Right forelimb (tissue), 1 donor: ENCODE data around the gene MDH1.

ENCODE experiments used
- DNase-seq: peaks from one replicate; pipeline ENCODE4 v3.0.0-alpha.2; 2018

Gene MDH1

GRCh38 chr2:63642946-63643345 is 54.2 kb downstream of the MDH1 start:
- no peak for DNase-seq

DNA sequence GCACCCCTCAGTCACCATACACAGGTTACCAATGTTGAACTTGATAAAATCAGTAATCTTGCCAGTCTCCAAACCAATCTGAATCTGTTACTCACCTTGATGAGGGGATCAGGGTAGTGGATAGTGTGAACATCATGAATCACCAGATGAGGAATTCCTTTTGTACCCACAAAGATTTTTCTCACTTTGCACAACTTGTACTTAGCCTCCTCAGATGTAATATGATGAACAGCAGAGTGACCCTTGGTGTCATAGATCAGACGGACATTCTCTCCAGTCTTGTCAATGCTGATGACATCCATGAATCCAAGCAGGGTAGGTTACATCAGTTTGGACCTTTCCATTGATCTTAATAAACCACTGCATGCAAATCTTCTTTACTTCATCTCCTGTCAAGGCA is 54.7 kb downstream of the MDH1 start:
- no peak for DNase-seq

DNA sequence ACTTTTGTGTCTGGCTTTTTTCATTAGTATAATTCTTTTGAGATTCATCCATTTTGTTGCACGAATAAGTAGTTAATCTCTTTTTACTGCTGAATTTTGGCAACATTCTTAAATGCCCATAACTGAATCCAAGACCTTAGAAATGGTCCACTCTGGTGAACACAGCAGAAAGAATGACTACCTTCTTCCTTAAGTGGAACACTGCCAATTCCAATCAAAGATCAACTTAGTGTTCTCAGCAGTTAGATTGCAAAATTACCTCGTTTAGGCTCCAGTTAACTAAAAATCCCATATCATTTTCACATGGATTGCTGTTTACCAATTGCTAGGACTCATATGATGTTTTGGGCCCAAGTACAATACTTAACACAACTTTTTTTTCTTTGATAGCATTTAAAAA is 59.9 kb downstream of the MDH1 start:
- DNase-seq = no peak

DNA sequence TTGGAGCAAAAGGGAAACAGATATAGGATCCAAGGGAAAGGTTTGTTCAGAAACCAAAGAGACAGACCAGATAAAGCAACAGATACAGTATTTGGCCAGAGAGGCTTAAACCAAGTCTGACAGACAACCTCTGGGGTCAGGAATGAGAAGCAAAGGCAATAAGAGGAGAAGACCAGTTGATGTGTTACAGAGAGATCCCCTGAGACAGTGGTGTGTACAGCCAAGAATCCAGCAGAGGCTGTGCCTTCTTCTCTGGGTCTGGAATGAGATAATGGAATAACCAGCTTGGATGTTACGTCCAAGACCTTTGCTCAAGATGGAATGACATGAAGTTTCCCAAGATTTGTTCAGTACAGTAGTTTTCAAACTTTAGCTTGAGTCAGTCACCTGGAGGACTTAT is 61.1 kb downstream of the MDH1 start:
- DNase-seq = no peak

DNA sequence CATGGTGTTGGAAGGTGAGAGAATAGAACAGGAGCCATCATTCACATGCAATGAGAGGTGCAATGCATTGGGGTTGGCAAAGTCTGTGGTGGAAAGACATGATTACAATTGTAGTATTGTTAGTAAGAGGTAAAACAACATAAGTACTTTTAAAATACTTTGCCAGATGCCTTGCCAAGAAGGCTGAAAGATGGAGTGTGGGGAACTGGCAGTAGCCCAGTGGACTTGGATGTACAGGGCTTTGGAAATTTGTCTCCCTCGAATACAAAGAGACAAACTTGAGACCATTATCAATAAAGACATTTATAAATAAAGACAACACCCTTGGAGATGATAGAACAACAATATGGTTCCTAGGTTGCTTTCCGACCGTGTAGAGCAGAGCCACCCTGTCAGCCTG is 62.0 kb downstream of the MDH1 start:
- DNase-seq = no peak

DNA sequence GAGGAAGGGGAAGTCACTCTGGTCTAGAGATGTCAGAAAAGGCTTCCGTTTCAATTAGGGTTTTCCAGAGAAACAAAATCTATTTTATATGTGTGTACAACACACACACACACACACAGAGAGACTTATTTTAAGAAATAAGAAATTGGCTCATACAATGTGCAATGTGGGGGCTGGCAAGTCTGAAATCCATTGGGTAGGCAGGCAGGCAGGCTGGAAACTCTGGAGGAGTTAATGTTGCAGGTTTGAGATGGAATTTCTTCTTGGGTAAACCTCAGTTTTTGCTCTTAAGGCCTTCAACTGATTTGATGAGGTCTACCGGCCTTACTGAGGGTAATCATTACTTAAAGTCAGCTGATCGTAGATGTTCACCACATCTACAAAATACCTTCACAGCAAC is 62.6 kb downstream of the MDH1 start:
- no peak for DNase-seq

GRCh38 chr2:63651861-63652651 is 63.3 kb downstream of the MDH1 start:
- DNase-seq = no peak

DNA sequence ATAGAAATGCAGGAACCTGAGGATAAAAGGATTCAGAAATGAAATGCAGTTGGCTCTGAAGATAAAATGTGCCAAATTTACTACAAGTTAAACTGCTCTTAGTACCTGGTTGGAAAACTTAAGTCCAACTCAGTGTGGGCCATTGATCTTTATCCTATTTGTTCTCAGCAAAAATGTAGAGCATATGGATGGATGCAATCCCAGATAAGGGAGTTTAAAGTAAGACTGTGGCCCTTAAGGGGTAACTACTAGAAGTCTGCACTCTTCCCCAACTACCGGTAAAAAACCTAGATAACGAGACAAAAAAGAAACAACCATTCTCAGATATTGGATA is 63.9 kb downstream of the MDH1 start:
- DNase-seq = no peak

- DNase-seq = no peak
Measured at GRCh38 chr2:63654959-63655358, 66.2 kb downstream of the MDH1 start.
